HepG2 (cell line): ENCODE measurements around the gene GPRC5B. TPM values are rescaled to one million over a fixed set of nuclear protein-coding genes. Genes with fewer than 3 reads are reported as not detected.

Experiments
- AKNA ChIP-seq: sonication (generic); formaldehyde crosslinking; IDR thresholded peaks from 2 replicates; pipeline ENCODE4 v1.4.0; 2020; ENCODE audit warnings: missing genetic modification reagents, borderline replicate concordance
- CREM ChIP-seq, 2 experiments: sonication (generic) in 1 of 2; formaldehyde crosslinking in 1 of 2; IDR thresholded peaks; 2 replicates each; pipeline versions ENCODE4 v1.4.0 to v1.6.1; 2016 to 2020; ENCODE audit warnings: antibody characterized with exemption in 1 of 2, mild to moderate bottlenecking in 1 of 2, missing genetic modification reagents in 1 of 2
- ELK4 ChIP-seq: sonication (generic); formaldehyde crosslinking; IDR thresholded peaks from 2 replicates; pipeline ENCODE4 v1.9.0; 2021; ENCODE audit warnings: missing genetic modification reagents, borderline replicate concordance
- FOXO1 ChIP-seq: sonication (generic); formaldehyde crosslinking; IDR thresholded peaks from 2 replicates; pipeline ENCODE4 v1.4.0; 2020; ENCODE audit warnings: missing genetic modification reagents
- HES4 ChIP-seq: sonication (generic); formaldehyde crosslinking; IDR thresholded peaks from 2 replicates; pipeline ENCODE4 v1.9.0; 2021; ENCODE audit warnings: mild to moderate bottlenecking, missing genetic modification reagents, borderline replicate concordance
- HINFP ChIP-seq: sonication (generic); formaldehyde crosslinking; IDR thresholded peaks from 2 replicates; pipeline ENCODE4 v1.4.0; 2020; ENCODE audit warnings: low read depth, mild to moderate bottlenecking, missing genetic modification reagents
- HNF4G ChIP-seq, 2 experiments: sonication (generic) in 1 of 2; formaldehyde crosslinking in 1 of 2; IDR thresholded peaks; 2 replicates each; pipeline versions ENCODE4 v1.4.0 to v1.6.1; 2011 to 2020; ENCODE audit warnings: borderline replicate concordance in 2 of 2, low read depth in 2 of 2, mild to moderate bottlenecking in 2 of 2, low read length in 1 of 2, missing genetic modification reagents in 1 of 2, moderate library complexity in 1 of 2
- MATR3 ChIP-seq: sonication (generic); formaldehyde crosslinking; IDR thresholded peaks from 2 replicates; pipeline ENCODE4 v1.4.0; 2020; ENCODE audit warnings: missing genetic modification reagents
- MEIS2 ChIP-seq: sonication (generic); formaldehyde crosslinking; IDR thresholded peaks from 2 replicates; pipeline ENCODE4 v1.9.0; 2021; ENCODE audit warnings: mild to moderate bottlenecking, missing genetic modification reagents
- PHF5A ChIP-seq: IDR thresholded peaks from one replicate; pipeline ENCODE4 v1.6.1; 2018; ENCODE audit warnings: low read depth, missing genetic modification reagents; ENCODE audit not compliant: unreplicated experiment
- PPARG ChIP-seq: conservative IDR thresholded peaks from 2 replicates; pipeline ENCODE4 v1.6.1; 2016; ENCODE audit warnings: missing biosample characterization, missing genetic modification reagents
- RARA ChIP-seq: IDR thresholded peaks from 2 replicates; pipeline ENCODE4 v1.6.1; 2016; ENCODE audit warnings: missing genetic modification reagents, missing compliant biosample characterization
- TAF1 ChIP-seq: sonication (generic); formaldehyde crosslinking; IDR thresholded peaks from 2 replicates; pipeline ENCODE4 v1.4.0; 2020; ENCODE audit warnings: missing genetic modification reagents
- TCF7L2 ChIP-seq: IDR thresholded peaks from 2 replicates; pipeline ENCODE4 v1.6.1; 2011; ENCODE audit warnings: mild to moderate bottlenecking, low read depth, low read length, moderate library complexity
- THAP11 ChIP-seq: IDR thresholded peaks from 2 replicates; pipeline ENCODE4 v1.6.1; 2016; ENCODE audit warnings: missing biosample characterization, missing genetic modification reagents
- ZFP36 ChIP-seq: fragments of 150-350 bp; IDR thresholded peaks from 2 replicates; pipeline ENCODE4 v1.6.1; 2018; ENCODE audit warnings: borderline replicate concordance, low read length, low read depth; ENCODE audit not compliant: partially characterized antibody
- ZNF20 ChIP-seq: sonication (generic); formaldehyde crosslinking; IDR thresholded peaks from 2 replicates; pipeline ENCODE4 v1.4.0; 2020; ENCODE audit warnings: mild to moderate bottlenecking, moderate library complexity, missing genetic modification reagents
- ZNF382 ChIP-seq: sonication (generic); formaldehyde crosslinking; IDR thresholded peaks from 2 replicates; pipeline ENCODE4 v1.5.0; 2020; ENCODE audit warnings: missing genetic modification reagents, mild to moderate bottlenecking, borderline replicate concordance
- ZNF501 ChIP-seq: sonication (generic); formaldehyde crosslinking; IDR thresholded peaks from 2 replicates; pipeline ENCODE4 v1.5.1; 2020; ENCODE audit warnings: mild to moderate bottlenecking, moderate library complexity, missing genetic modification reagents
- ZNF577 ChIP-seq: sonication (generic); formaldehyde crosslinking; IDR thresholded peaks from 2 replicates; pipeline ENCODE4 v1.4.0; 2020; ENCODE audit warnings: mild to moderate bottlenecking, low read depth, missing genetic modification reagents, borderline replicate concordance
- ZNF768 ChIP-seq: sonication (generic); formaldehyde crosslinking; IDR thresholded peaks from 2 replicates; pipeline ENCODE4 v1.4.0; 2020; ENCODE audit warnings: missing genetic modification reagents
- polyA plus RNA-seq, 8 experiments: library from polyadenylated mRNA; depleted of rRNA in 3 of 8; stranded (reverse) in 7 of 8; unstranded in 1 of 8; fragments of >200 nt; fragmentation: Illumina TruSeq in 4 of 8; extraction: Trizol in 4 of 8; gene quantifications; 2 replicates each; pipeline versions ENCODE4 v1.2.1 to v1.2.3, GENCODE V29; 2011 to 2016; ENCODE audit warnings: low read depth in 4 of 8, missing spikeins in 1 of 8, mixed read lengths in 1 of 8; ENCODE audit not compliant: insufficient read depth in 1 of 8
- total RNA-seq, 5 experiments: library from RNA; depleted of rRNA; stranded (reverse); fragments of >200 nt; fragmentation: Illumina TruSeq; extraction: Trizol; gene quantifications; 2 replicates each; pipeline ENCODE4 v1.2.3, GENCODE V29; 2016; ENCODE audit warnings: low read depth in 1 of 5

GPRC5B gene
- total and polyA plus RNA-seq, 2 of the 13 experiments (the other 11 are each of a cell fraction or from before 2014, with no cell fraction given) = 0.46 to 0.53 TPM

- TF ChIP-seq AKNA (no peak), ZNF577 (CRISPR knock-in tag) (no peak), PPARG (0 out of 2 replicates have a peak, but pooled peaks have one; percentile 8), ZNF501 (CRISPR knock-in tag) (peak; percentile 89), ZFP36 (peak; percentile 56), HINFP (CRISPR knock-in tag) (no peak), ELK4 (CRISPR knock-in tag) (no peak), FOXO1 (CRISPR knock-in tag) (peak; percentile 50; the same call in 1 of the 2 replicates), RARA (CRISPR knock-in tag) (0 out of 2 replicates have a peak, but pooled peaks have one; percentile 34), CREM (IDR thresholded peaks at IDR 0.05) (no peak), CREM (CRISPR knock-in tag; IDR thresholded peaks at IDR 0.05) (no peak), THAP11 (CRISPR knock-in tag) (peak; percentile 61; the same call in 1 of the 2 replicates), TAF1 (CRISPR knock-in tag) (no peak), TCF7L2 (no peak), MATR3 (CRISPR knock-in tag) (no peak), ZNF768 (CRISPR knock-in tag) (no peak), PHF5A (CRISPR knock-in tag) (no peak), HES4 (CRISPR knock-in tag) (peak; percentile 59), ZNF382 (CRISPR knock-in tag) (no peak), HNF4G (IDR thresholded peaks at IDR 0.05; ENCODE audit: borderline replicate concordance, low read depth, low read length) (no peak), HNF4G (CRISPR knock-in tag; IDR thresholded peaks at IDR 0.05; ENCODE audit: borderline replicate concordance, low read depth) (no peak), ZNF20 (CRISPR knock-in tag) (no peak), MEIS2 (CRISPR knock-in tag) (no peak)
Measured at GRCh38 chr16:19886073-19886941, 1.7 kb upstream of the GPRC5B start (continued).
